Measurements from ENCODE around the gene ALOX5AP. TPM values are rescaled to one million over a fixed set of nuclear protein-coding genes. Genes with fewer than 3 reads are reported as not detected.

ALOX5AP gene
- total and polyA plus RNA-seq, 4 donors = 3.5 to 6.7 (median 4.1) TPM

Other genes with a start within 250 kb of the ALOX5AP start
- gene USPL1, start 117.6 kb upstream of the ALOX5AP start, total RNA-seq = 10 to 100 TPM; 11.3 to 13.0 TPM
- 1 to 10 TPM; 4.1 to 5.2 TPM for gene USPL1, start 117.6 kb upstream of the ALOX5AP start, polyA plus RNA-seq
- gene MEDAG, start 170.7 kb downstream of the ALOX5AP start, total RNA-seq = under 1 TPM; 0.05 to 0.50 TPM
- gene MEDAG, start 170.7 kb downstream of the ALOX5AP start, polyA plus RNA-seq = under 1 TPM; 0.24 to 0.29 TPM
- not detected for gene TEX26, start 197.1 kb downstream of the ALOX5AP start, total RNA-seq
- under 1 TPM; 0.08 to 0.31 TPM for gene TEX26, start 197.1 kb downstream of the ALOX5AP start, polyA plus RNA-seq

Measured in liver (tissue), 4 donors.